Endodermal cell (in vitro differentiated cells): ENCODE results near the gene CLIC6. TPM values are rescaled to one million over a fixed set of nuclear protein-coding genes. Genes with fewer than 3 reads are reported as not detected.
A peak's percentile ranks its signal among the peaks of the same experiment; 100 is the strongest.

Source experiments
- DNase-seq: peaks from one replicate; pipeline ENCODE4 v3.0.0-alpha.2; 2017
- H3K27ac ChIP-seq: 2 replicates; pipeline ENCODE4 v1.5.1; 2013; ENCODE audit warnings: mild to moderate bottlenecking, low read depth, low read length, moderate library complexity
- H3K27me3 ChIP-seq: 2 replicates; pipeline ENCODE4 v1.6.1; 2013; ENCODE audit warnings: mild to moderate bottlenecking, low read length, moderate library complexity; ENCODE audit not compliant: insufficient read depth, control insufficient read depth, poor library complexity, severe bottlenecking
- H3K36me3 ChIP-seq: 2 replicates; pipeline ENCODE4 v1.7.0; 2013; ENCODE audit warnings: mild to moderate bottlenecking, low read length, moderate library complexity; ENCODE audit not compliant: control insufficient read depth, insufficient read depth
- H3K4me1 ChIP-seq: one replicate; pipeline ENCODE4 v1.7.0; 2013; ENCODE audit warnings: low read length; ENCODE audit not compliant: control insufficient read depth, insufficient read depth
- H3K4me3 ChIP-seq: 2 replicates; pipeline ENCODE4 v1.5.1; 2013; ENCODE audit warnings: mild to moderate bottlenecking, low read length, moderate library complexity
- H3K9ac ChIP-seq: 2 replicates; pipeline ENCODE4 v1.6.1; 2013; ENCODE audit warnings: mild to moderate bottlenecking, low read length, moderate library complexity; ENCODE audit not compliant: poor library complexity, severe bottlenecking; ENCODE audit errors: extremely low read depth
- H3K9me3 ChIP-seq: 2 replicates; pipeline ENCODE4 v1.6.1; 2013; ENCODE audit warnings: mild to moderate bottlenecking, low read length, moderate library complexity; ENCODE audit not compliant: control insufficient read depth
- H3K27ac Mint-ChIP-seq: 2 replicates; pipeline ENCODE4 v1.8.0; 2020; ENCODE audit warnings: mixed read lengths
- H3K27me3 Mint-ChIP-seq: 2 replicates; pipeline ENCODE4 v1.8.0; 2021; ENCODE audit warnings: mild to moderate bottlenecking, mixed read lengths; ENCODE audit not compliant: insufficient read depth
- H3K36me3 Mint-ChIP-seq: 2 replicates; pipeline ENCODE4 v1.8.0; 2020; ENCODE audit warnings: low read depth, mixed read lengths
- H3K4me1 Mint-ChIP-seq: 2 replicates; pipeline ENCODE4 v1.8.0; 2020; ENCODE audit warnings: mixed read lengths
- H3K4me3 Mint-ChIP-seq: 2 replicates; pipeline ENCODE4 v1.8.0; 2020; ENCODE audit warnings: mild to moderate bottlenecking, moderate library complexity, mixed read lengths
- H3K9me3 Mint-ChIP-seq: 2 replicates; pipeline ENCODE4 v1.8.0; 2020; ENCODE audit warnings: mild to moderate bottlenecking, mixed read lengths
- WGBS, 2 experiments: methylation state at CpG; one replicate each; pipeline versions ENCODE4 v1.1.5 to v1.1.7; 2013; ENCODE audit warnings: missing lambda C conversion rate in 2 of 2, mixed read lengths in 1 of 2; ENCODE audit not compliant: insufficient coverage in 1 of 2, insufficient read length in 1 of 2; 5-methylcytosine and 5-hydroxymethylcytosine counted together
- total RNA-seq, 2 donors: library from RNA; stranded (reverse); fragmentation: NEBNext Ultra II Directional in 1 of 2; extraction: Animal tissue kit (Norgen Biotek cat#: 25700) in 1 of 2; gene quantifications; 2 replicates in 1 of 2; 3 replicates in 1 of 2; pipeline ENCODE4 v1.2.1, GENCODE V29; 2021
- TF ChIP-seq, protein P1 (sequence below): fragments of 200-600 bp; sonication (generic); conservative IDR thresholded peaks from 2 replicates; pipeline ENCODE4 v1.5.0; 2021; ENCODE audit warnings: antibody characterized with exemption, mild to moderate bottlenecking

CLIC6 gene
- total RNA-seq, 2 donors from 2014 or later: 1.7 to 2.4 TPM

DNA sequence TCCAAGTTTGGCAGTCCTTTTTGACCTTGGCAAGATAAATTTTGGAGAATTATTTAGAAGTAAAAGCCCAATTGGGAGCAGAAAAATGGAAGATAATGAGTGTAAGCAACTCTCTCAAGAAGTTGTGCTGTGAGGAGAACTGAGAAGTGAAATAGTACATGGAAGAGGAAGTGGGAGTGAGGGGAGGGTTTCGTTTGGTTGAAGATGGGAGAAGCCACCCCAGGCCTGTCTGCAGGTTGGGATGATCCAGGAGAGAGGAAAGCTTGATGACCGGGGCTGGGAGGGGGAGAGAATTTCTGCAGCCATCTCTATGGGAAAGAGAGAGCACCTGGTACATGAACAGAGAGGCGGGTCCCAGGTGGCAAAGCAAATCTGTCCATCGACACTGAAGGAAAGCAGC is 45.3 kb upstream of the CLIC6 start:
- TF ChIP-seq, protein P1, sequence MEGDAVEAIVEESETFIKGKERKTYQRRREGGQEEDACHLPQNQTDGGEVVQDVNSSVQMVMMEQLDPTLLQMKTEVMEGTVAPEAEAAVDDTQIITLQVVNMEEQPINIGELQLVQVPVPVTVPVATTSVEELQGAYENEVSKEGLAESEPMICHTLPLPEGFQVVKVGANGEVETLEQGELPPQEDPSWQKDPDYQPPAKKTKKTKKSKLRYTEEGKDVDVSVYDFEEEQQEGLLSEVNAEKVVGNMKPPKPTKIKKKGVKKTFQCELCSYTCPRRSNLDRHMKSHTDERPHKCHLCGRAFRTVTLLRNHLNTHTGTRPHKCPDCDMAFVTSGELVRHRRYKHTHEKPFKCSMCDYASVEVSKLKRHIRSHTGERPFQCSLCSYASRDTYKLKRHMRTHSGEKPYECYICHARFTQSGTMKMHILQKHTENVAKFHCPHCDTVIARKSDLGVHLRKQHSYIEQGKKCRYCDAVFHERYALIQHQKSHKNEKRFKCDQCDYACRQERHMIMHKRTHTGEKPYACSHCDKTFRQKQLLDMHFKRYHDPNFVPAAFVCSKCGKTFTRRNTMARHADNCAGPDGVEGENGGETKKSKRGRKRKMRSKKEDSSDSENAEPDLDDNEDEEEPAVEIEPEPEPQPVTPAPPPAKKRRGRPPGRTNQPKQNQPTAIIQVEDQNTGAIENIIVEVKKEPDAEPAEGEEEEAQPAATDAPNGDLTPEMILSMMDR: no peak
- Mint-ChIP-seq H3K9me3 (no peaks in the 10 kb centered on the region), H3K27ac (no peak overlapping the region), H3K36me3 (no peaks in the 10 kb centered on the region), H3K4me3 (no peak overlapping the region), H3K4me1 (no peaks in the 10 kb centered on the region), H3K27me3 (peaks cover 24% of the 10 kb centered on the region)
- Histone ChIP-seq H3K27me3 (peaks cover 13% of the 10 kb centered on the region), H3K9me3 (no peaks in the 10 kb centered on the region), H3K27ac (no peak overlapping the region), H3K4me3 (no peak overlapping the region), H3K9ac (no peak overlapping the region), H3K4me1 (no peaks in the 10 kb centered on the region), H3K36me3 (no peaks in the 10 kb centered on the region)
- WGBS, 2 experiments: 84 to 86% methylated on average over 3 to 4 of the region's 4 CpGs
- no peak for DNase-seq

DNA sequence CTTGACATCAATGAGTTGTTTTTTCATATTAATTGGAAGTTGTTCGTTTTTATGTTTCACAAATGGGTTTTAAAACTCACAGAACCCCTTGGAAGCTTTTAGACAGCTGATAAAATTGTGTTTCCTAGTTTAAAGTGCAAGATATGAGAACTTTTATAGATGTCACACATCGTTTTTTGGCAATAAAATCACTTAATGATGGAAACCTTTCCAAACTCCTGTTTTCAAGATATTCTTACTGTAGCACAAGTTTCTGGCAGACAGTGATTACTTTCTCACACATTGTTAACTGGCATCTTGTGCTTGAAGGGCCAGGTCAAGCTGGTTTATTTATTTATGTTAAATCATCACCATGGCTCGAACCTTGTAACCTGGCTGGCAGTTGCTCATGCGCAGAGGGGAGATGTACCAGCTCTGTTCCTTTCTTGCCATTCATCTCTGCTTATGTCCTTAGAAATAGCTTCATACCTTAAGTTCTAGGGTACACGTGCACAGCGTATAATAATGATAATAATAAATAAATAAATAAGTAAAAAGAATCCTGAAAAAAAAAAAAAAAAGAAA is 43.7 kb upstream of the CLIC6 start:
- peaks cover 5% of the 10 kb centered on the region for H3K27me3 ChIP-seq

DNA sequence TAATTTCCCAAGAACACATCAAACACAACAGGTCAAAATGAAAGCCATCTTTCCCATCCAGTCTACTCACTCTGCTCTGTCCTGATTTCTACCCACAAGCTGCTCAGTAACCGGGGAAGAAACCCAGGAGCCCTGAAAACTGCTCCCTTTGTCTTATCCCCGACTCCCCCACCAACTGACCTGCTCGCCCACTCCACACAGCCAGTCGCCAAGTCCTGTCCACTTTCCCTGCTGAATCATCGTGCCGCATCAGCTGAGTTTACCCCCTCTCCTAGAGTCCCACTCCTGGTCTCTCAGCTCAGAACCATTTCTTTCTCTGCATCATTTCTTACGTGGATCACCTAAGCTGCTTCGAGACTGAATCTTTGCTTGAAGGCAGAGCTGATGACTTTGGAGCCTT is 42.7 kb upstream of the CLIC6 start:
- Histone ChIP-seq H3K9ac (no peak overlapping the region), H3K27me3 (peaks cover 5% of the 10 kb centered on the region), H3K36me3 (no peaks in the 10 kb centered on the region), H3K9me3 (no peaks in the 10 kb centered on the region), H3K4me3 (no peak overlapping the region), H3K27ac (no peak overlapping the region), H3K4me1 (no peaks in the 10 kb centered on the region)
- no peaks in the 10 kb centered on the region for H3K4me1 Mint-ChIP-seq
- DNase-seq: peak; percentile 16
- H3K27ac Mint-ChIP-seq: no peak overlapping the region
- H3K36me3 Mint-ChIP-seq: no peaks in the 10 kb centered on the region
- WGBS, 2 experiments: 90 to 93% methylated on average over 8 of the region's 8 CpGs
- H3K4me3 Mint-ChIP-seq: no peak overlapping the region
- no peaks in the 10 kb centered on the region for H3K9me3 Mint-ChIP-seq
- TF ChIP-seq, protein P1: no peak
- H3K27me3 Mint-ChIP-seq: peaks cover 18% of the 10 kb centered on the region

More for the DNA sequence above, 43.7 kb upstream of the CLIC6 start:
- Histone ChIP-seq H3K36me3 (no peaks in the 10 kb centered on the region), H3K4me3 (no peak overlapping the region), H3K4me1 (no peaks in the 10 kb centered on the region), H3K9me3 (no peaks in the 10 kb centered on the region), H3K27ac (no peak overlapping the region), H3K9ac (no peak overlapping the region)
- no peaks in the 10 kb centered on the region for H3K9me3 Mint-ChIP-seq
- H3K27ac Mint-ChIP-seq: no peak overlapping the region
- H3K27me3 Mint-ChIP-seq: peaks cover 24% of the 10 kb centered on the region
- TF ChIP-seq, protein P1: no peak
- H3K4me3 Mint-ChIP-seq: no peak overlapping the region
- DNase-seq: no peak
- 80 to 83% methylated on average over 4 of the region's 6 CpGs for WGBS, 2 experiments
- no peaks in the 10 kb centered on the region for H3K4me1 Mint-ChIP-seq
- H3K36me3 Mint-ChIP-seq: no peaks in the 10 kb centered on the region
